GM12878 (cell line): ENCODE results near the gene GNPTAB. TPM values are rescaled to one million over a fixed set of nuclear protein-coding genes. Genes with fewer than 3 reads are reported as not detected.

Experiments
- ATAC-seq: fragments of 200-7000 bp; cut with Tn5 transposase; 3 replicates; pipeline ENCODE4 v1.9.1; 2020; ENCODE audit warnings: mild to moderate bottlenecking, moderate library complexity
- BruUV-seq: library from RNA; stranded (reverse); fragments of 400-500 nt; replicated peaks from 2 replicates; lab custom pipeline; 2021; lab: Mats Ljungman, UMichigan
- CTCF ChIA-PET: fragments of 300-600 bp; sonication (Branson Sonifier 250); formaldehyde crosslinking; extraction: SDS; loops from one replicate; lab custom pipeline; 2021; ENCODE audit warnings: inconsistent platforms; lab: Yijun Ruan, JAX
- POLR2A ChIA-PET: fragments of 350-600 bp; formaldehyde crosslinking; extraction: SDS; loops from one replicate; lab custom pipeline; 2021; ENCODE audit warnings: inconsistent platforms; lab: Charles Lee
- RAD21 ChIA-PET: fragments of 300-600 bp; sonication (Branson Sonifier 250); formaldehyde crosslinking; loops from one replicate; lab custom pipeline; 2023; ENCODE audit warnings: antibody characterized with exemption; ENCODE audit not compliant: unreplicated experiment; lab: Charles Lee
- SMC1A ChIA-PET: fragments of 300-600 bp; sonication (Branson Sonifier 250); formaldehyde crosslinking; loops from one replicate; lab custom pipeline; 2023; ENCODE audit not compliant: unreplicated experiment, uncharacterized antibody; lab: Charles Lee
- DNase-seq: peaks from one replicate; pipeline ENCODE4 v3.0.0-alpha.2; 2011; ENCODE audit warnings: low read depth, low spot score
- FAIRE-seq: peaks from 3 replicates; lab custom pipeline; 2011; peaks lifted over from hg19 to GRCh38; lab: Jason Lieb, UNC
- H2AFZ ChIP-seq: 2 replicates; pipeline ENCODE4 v1.6.0; 2011; ENCODE audit warnings: low read depth, low read length, control low read depth; ENCODE audit not compliant: control insufficient read depth
- H3K27ac ChIP-seq: 2 replicates; pipeline ENCODE4 v1.5.1; 2011; ENCODE audit warnings: control low read depth; ENCODE audit not compliant: control insufficient read depth, insufficient read depth
- H3K27me3 ChIP-seq, 2 experiments: replicated peaks in 1 of 2; 2 replicates each; pipeline versions ENCODE4 v1.6.0 to v1.6.1; 2011; ENCODE audit warnings: low read length in 1 of 2; ENCODE audit not compliant: control insufficient read depth in 2 of 2, insufficient read depth in 2 of 2
- H3K36me3 ChIP-seq, 2 experiments: 2 replicates each; pipeline ENCODE4 v1.5.1; 2011; ENCODE audit warnings: low read length in 1 of 2; ENCODE audit not compliant: control insufficient read depth in 2 of 2, insufficient read depth in 2 of 2
- H3K4me1 ChIP-seq: 2 replicates; pipeline ENCODE4 v1.6.1; 2011; ENCODE audit warnings: mild to moderate bottlenecking, low read length, moderate library complexity, mixed read lengths; ENCODE audit not compliant: control insufficient read depth, insufficient read depth
- H3K4me2 ChIP-seq: 2 replicates; pipeline ENCODE4 v1.6.0; 2011; ENCODE audit warnings: control low read depth; ENCODE audit not compliant: control insufficient read depth, insufficient read depth
- H3K4me3 ChIP-seq: fragments of 200-600 bp; sonication (generic); 2 replicates; pipeline ENCODE4 v1.5.1; 2016
- H3K79me2 ChIP-seq: 2 replicates; pipeline ENCODE4 v1.6.0; 2011; ENCODE audit warnings: low read length; ENCODE audit not compliant: control insufficient read depth, insufficient read depth
- H3K9ac ChIP-seq: 2 replicates; pipeline ENCODE4 v1.8.0; 2011; ENCODE audit warnings: low read length, control low read depth, mixed read lengths; ENCODE audit not compliant: control insufficient read depth, insufficient read depth
- H3K9me3 ChIP-seq: replicated peaks from 3 replicates; pipeline ENCODE4 v1.5.1; 2011; ENCODE audit warnings: mild to moderate bottlenecking, low read length; ENCODE audit not compliant: control insufficient read depth, insufficient read depth
- H4K20me1 ChIP-seq: 2 replicates; pipeline ENCODE4 v1.6.0; 2011; ENCODE audit not compliant: control insufficient read depth, insufficient read depth
- BRCA1 ChIP-seq: IDR thresholded peaks from 2 replicates; pipeline ENCODE4 v1.6.1; 2011; ENCODE audit warnings: low read depth, low read length, improper control_type of control experiment
- CBFB ChIP-seq: IDR thresholded peaks from 2 replicates; pipeline ENCODE4 v1.6.1; 2016; ENCODE audit warnings: antibody characterized with exemption, low read depth
- CREM ChIP-seq: IDR thresholded peaks from 2 replicates; pipeline ENCODE4 v1.6.1; 2014; ENCODE audit warnings: antibody characterized with exemption, low read depth
- HDAC2 ChIP-seq: fragments of 200-600 bp; sonication (generic); IDR thresholded peaks from 2 replicates; pipeline ENCODE4 v1.6.1; 2017
- JUND ChIP-seq: IDR thresholded peaks from 2 replicates; pipeline ENCODE4 v1.6.1; 2012; ENCODE audit warnings: low read depth, mild to moderate bottlenecking, low read length, improper control_type of control experiment, moderate library complexity
- KDM1A ChIP-seq: fragments of 200-600 bp; sonication (generic); IDR thresholded peaks from 2 replicates; pipeline ENCODE4 v1.6.1; 2016; ENCODE audit warnings: borderline replicate concordance
- MEF2B ChIP-seq: fragments of 450-650 bp; IDR thresholded peaks from 2 replicates; pipeline ENCODE4 v1.6.1; 2018; ENCODE audit warnings: mild to moderate bottlenecking, moderate library complexity; ENCODE audit not compliant: partially characterized antibody, poor library complexity, severe bottlenecking
- MTA3 ChIP-seq: IDR thresholded peaks from 2 replicates; pipeline ENCODE4 v1.6.1; 2012; ENCODE audit warnings: low read length, inconsistent platforms, borderline replicate concordance
- MYB ChIP-seq: fragments of 150-350 bp; IDR thresholded peaks from 2 replicates; pipeline ENCODE4 v1.6.1; 2014; ENCODE audit warnings: mild to moderate bottlenecking, low read depth, low read length, borderline replicate concordance
- MYC ChIP-seq: IDR thresholded peaks from 2 replicates; pipeline ENCODE4 v1.6.1; 2011; ENCODE audit warnings: mild to moderate bottlenecking, low read length, moderate library complexity, inconsistent platforms; ENCODE audit not compliant: insufficient read depth, insufficient replicate concordance, insufficient read length, severe bottlenecking
- NBN ChIP-seq: fragments of 450-650 bp; IDR thresholded peaks from 2 replicates; pipeline ENCODE4 v1.6.1; 2016
- NR2C1 ChIP-seq: fragments of 450-650 bp; IDR thresholded peaks from 2 replicates; pipeline ENCODE4 v1.6.1; 2017; ENCODE audit warnings: antibody characterized with exemption, mild to moderate bottlenecking, moderate library complexity
- RELA ChIP-seq: fragments of 450-650 bp; IDR thresholded peaks from 2 replicates; pipeline ENCODE4 v1.8.0; 2014; ENCODE audit warnings: borderline replicate concordance; ENCODE audit not compliant: partially characterized antibody
- TARDBP ChIP-seq: IDR thresholded peaks from 2 replicates; pipeline ENCODE4 v1.6.1; 2016; ENCODE audit warnings: borderline replicate concordance
- TCF12 ChIP-seq: IDR thresholded peaks from 2 replicates; pipeline ENCODE4 v1.6.1; 2011; ENCODE audit warnings: low read depth, mild to moderate bottlenecking, low read length
- YBX1 ChIP-seq: fragments of 450-650 bp; IDR thresholded peaks from 2 replicates; pipeline ENCODE4 v1.6.1; 2016; ENCODE audit warnings: antibody characterized with exemption
- ZNF622 ChIP-seq: fragments of 450-650 bp; IDR thresholded peaks from 2 replicates; pipeline ENCODE4 v1.6.1; 2017; ENCODE audit warnings: mild to moderate bottlenecking, inconsistent platforms
- WGBS: methylation state at CpG from one replicate; pipeline ENCODE4 v1.1.6; 2016; ENCODE audit warnings: low lambda C conversion rate; ENCODE audit not compliant: insufficient replicate concordance, insufficient coverage; ENCODE audit errors: missing lambda C conversion rate; 5-methylcytosine and 5-hydroxymethylcytosine counted together
- in situ Hi-C: fragments of 300-500 bp; cut with MboI; formaldehyde crosslinking; loops from 9 replicates; pipeline ENCODE4 v1.14.3; 2018; ENCODE audit warnings: mixed read lengths
- intact Hi-C: fragments of 100-400 bp; cut with micrococcal nuclease; formaldehyde crosslinking; loops from one replicate; pipeline ENCODE4 v1.14.2; 2022; ENCODE audit not compliant: unreplicated experiment
- polyA plus RNA-seq, 11 experiments: library from polyadenylated mRNA; depleted of rRNA in 4 of 11; unstranded in 6 of 11; stranded (reverse) in 5 of 11; fragments of >200 nt; fragmentation: Nextera tagmentation in 4 of 11; fragmentation: Illumina TruSeq in 1 of 11; extraction: Ambion mirVana in 4 of 11; extraction: Trizol in 1 of 11; gene quantifications; 1 replicate in 1 of 11; 2 replicates in 10 of 11; pipeline versions ENCODE4 v1.2.1 to v1.2.3, GENCODE V29; 2011 to 2016; ENCODE audit warnings: inconsistent platforms in 2 of 11, missing spikeins in 2 of 11, low read depth in 1 of 11
- total RNA-seq, 4 experiments: library from RNA; depleted of rRNA in 3 of 4; stranded (reverse); fragments of >200 nt in 3 of 4; fragmentation: Illumina TruSeq in 1 of 4; extraction: Trizol in 1 of 4; gene quantifications; 2 replicates each; pipeline versions ENCODE4 v1.2.1 to v1.2.3, GENCODE V29; 2013 to 2021
- TF ChIP-seq, protein P1 (sequence below): fragments of 450-650 bp; IDR thresholded peaks from 2 replicates; pipeline ENCODE4 v1.6.1; 2017; ENCODE audit warnings: antibody characterized with exemption, mild to moderate bottlenecking, moderate library complexity

GNPTAB gene
- total and polyA plus RNA-seq, 10 of the 15 experiments (the other 5 are each of a cell fraction or from before 2014, with no cell fraction given) = 9.8 to 38.9 (median 35.3) TPM

DNA sequence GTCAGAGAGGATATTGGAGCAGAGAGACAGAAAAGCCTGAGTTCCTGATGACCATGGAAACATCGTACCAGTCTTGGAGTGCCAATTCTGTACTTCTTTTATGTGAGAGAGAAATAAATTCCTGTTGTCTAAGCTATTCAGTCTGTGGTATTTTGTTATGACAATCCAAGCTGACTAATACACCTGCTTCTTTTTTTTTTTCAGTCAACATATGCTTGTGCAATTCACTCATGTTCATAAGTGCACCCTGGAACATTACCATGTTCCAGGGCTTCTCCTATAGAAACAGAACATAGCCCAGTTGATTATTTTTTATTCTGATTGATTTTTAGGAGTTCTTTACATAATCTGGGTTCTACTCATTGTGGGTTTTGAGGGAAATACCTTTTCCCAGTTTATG lies 135.1 kb downstream of the GNPTAB start:
- POLR2A ChIA-PET = no interaction called here
- SMC1A ChIA-PET = interaction anchor here (1.2 kb wide), 1 partner anchor 23 kb away, joined by 7 read pairs; no protein-coding TSS in a partner anchor
- FAIRE-seq = no peak
- WGBS = 94% methylated on average over 1 of the region's 1 CpG
- H4K20me1 ChIP-seq = no peaks in the 10 kb centered on the region
- RAD21 ChIA-PET = no interaction called here
- H2AFZ ChIP-seq = no peak overlapping the region
- no peak for DNase-seq
- BruUV-seq = no TSS peak
- intact Hi-C loops (loop anchor here (10.0 kb wide), 1 partner anchor 121 kb away; no protein-coding TSS in a partner anchor), in situ Hi-C loops (no loop called here)
- H3K4me1 ChIP-seq = peaks cover 4% of the 10 kb centered on the region
- H3K36me3 ChIP-seq = no peaks in the 10 kb centered on the region
- no peak for ATAC-seq
- TF ChIP-seq NR2C1 = no peak
- TF ChIP-seq ZNF622 = no peak
- no peak for TF ChIP-seq CBFB
- TF ChIP-seq TCF12 = no peak
- no peak for TF ChIP-seq JUND
- TF ChIP-seq MEF2B = no peak
- no peak for TF ChIP-seq RELA
- no peak for TF ChIP-seq MYB
- no peak for TF ChIP-seq YBX1
- TF ChIP-seq, protein P1, sequence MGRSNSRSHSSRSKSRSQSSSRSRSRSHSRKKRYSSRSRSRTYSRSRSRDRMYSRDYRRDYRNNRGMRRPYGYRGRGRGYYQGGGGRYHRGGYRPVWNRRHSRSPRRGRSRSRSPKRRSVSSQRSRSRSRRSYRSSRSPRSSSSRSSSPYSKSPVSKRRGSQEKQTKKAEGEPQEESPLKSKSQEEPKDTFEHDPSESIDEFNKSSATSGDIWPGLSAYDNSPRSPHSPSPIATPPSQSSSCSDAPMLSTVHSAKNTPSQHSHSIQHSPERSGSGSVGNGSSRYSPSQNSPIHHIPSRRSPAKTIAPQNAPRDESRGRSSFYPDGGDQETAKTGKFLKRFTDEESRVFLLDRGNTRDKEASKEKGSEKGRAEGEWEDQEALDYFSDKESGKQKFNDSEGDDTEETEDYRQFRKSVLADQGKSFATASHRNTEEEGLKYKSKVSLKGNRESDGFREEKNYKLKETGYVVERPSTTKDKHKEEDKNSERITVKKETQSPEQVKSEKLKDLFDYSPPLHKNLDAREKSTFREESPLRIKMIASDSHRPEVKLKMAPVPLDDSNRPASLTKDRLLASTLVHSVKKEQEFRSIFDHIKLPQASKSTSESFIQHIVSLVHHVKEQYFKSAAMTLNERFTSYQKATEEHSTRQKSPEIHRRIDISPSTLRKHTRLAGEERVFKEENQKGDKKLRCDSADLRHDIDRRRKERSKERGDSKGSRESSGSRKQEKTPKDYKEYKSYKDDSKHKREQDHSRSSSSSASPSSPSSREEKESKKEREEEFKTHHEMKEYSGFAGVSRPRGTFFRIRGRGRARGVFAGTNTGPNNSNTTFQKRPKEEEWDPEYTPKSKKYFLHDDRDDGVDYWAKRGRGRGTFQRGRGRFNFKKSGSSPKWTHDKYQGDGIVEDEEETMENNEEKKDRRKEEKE = no peak
- TF ChIP-seq BRCA1 = no peak
- no peak for TF ChIP-seq HDAC2
- TF ChIP-seq KDM1A = no peak
- no peak for TF ChIP-seq TARDBP
- TF ChIP-seq MYC = no peak
- no peak for TF ChIP-seq MTA3
- no peak for TF ChIP-seq NBN
- TF ChIP-seq CREM = no peak
- H3K4me3 ChIP-seq = no peak overlapping the region
- no peak overlapping the region for H3K9ac ChIP-seq
- no peaks in the 10 kb centered on the region for H3K9me3 ChIP-seq
- no peak overlapping the region for H3K4me2 ChIP-seq
- no peaks in the 10 kb centered on the region for H3K27me3 ChIP-seq
- CTCF ChIA-PET = no interaction called here
- no peaks in the 10 kb centered on the region for H3K79me2 ChIP-seq
- no peak overlapping the region for H3K27ac ChIP-seq
